Measurements from ENCODE around the gene SS18. TPM values are rescaled to one million over a fixed set of nuclear protein-coding genes. Genes with fewer than 3 reads are reported as not detected.

The SS18 gene
- total and polyA plus RNA-seq, 2 of the 13 experiments (the other 11 are each of a cell fraction or from before 2014, with no cell fraction given) = 49.2 to 82.7 TPM

GRCh38 chr18:26135548-26135947, 45.1 kb upstream of the SS18 start:
- Histone ChIP-seq H2AFZ (ENCODE audit: low read length) (no peak overlapping the region), H3K27me3 (ENCODE audit: control insufficient read depth in 1 of 2, insufficient read depth in 2 of 2, low read length in 2 of 2) (peaks cover 0 to 2% of the 10 kb centered on the region in 2 experiments; a peak in 1 of 5 replicates), H3K4me2 (ENCODE audit: low read depth, low read length) (no peak overlapping the region), H3K36me3 (replicated peaks in 1 of 2; ENCODE audit: control insufficient read depth in 1 of 2, insufficient read depth in 2 of 2, low read length in 2 of 2) (no peaks in the 10 kb centered on the region), H3K9me3 (ENCODE audit: low read length) (no peaks in the 10 kb centered on the region), H3K4me1 (ENCODE audit: insufficient read depth, low read length) (no peaks in the 10 kb centered on the region), H3K27ac (ENCODE audit: extremely low read length, insufficient read depth, low read length) (no peak overlapping the region), H3K79me2 (ENCODE audit: insufficient read depth, low read length) (no peaks in the 10 kb centered on the region), H3K4me3 (replicated peaks in 1 of 3; ENCODE audit: insufficient read depth in 1 of 3, low read depth in 2 of 3, low read length in 3 of 3) (no peak overlapping the region), H3K9ac (ENCODE audit: insufficient read depth, low read depth, low read length) (no peak overlapping the region), H4K20me1 (ENCODE audit: insufficient read depth, low read length) (no peaks in the 10 kb centered on the region)
- ATAC-seq (no peak), DNase-seq (ENCODE audit: low spot score) (no peak), FAIRE-seq (no peak)
- 97% methylated on average over 1 of the region's 1 CpG for WGBS (ENCODE audit: low lambda C conversion rate)
- TF ChIP-seq ZNF337 (CRISPR knock-in tag; IDR thresholded peaks at IDR 0.05; ENCODE audit: borderline replicate concordance, low read depth) (no peak), KLF9 (CRISPR knock-in tag; IDR thresholded peaks at IDR 0.05; ENCODE audit: low read depth) (no peak), ZNF768 (CRISPR knock-in tag; IDR thresholded peaks at IDR 0.05) (no peak), ZNF317 (CRISPR knock-in tag; IDR thresholded peaks at IDR 0.05) (no peak), NFKB2 (CRISPR knock-in tag; IDR thresholded peaks at IDR 0.05; ENCODE audit: borderline replicate concordance) (no peak), ZNF567 (CRISPR knock-in tag; IDR thresholded peaks at IDR 0.05; ENCODE audit: borderline replicate concordance) (no peak), SSRP1 (CRISPR knock-in tag; IDR thresholded peaks at IDR 0.05) (no peak), SETDB1 (CRISPR knock-in tag; IDR thresholded peaks at IDR 0.05; ENCODE audit: borderline replicate concordance) (no peak), GATAD2A (CRISPR knock-in tag; IDR thresholded peaks at IDR 0.05) (no peak), DMAP1 (CRISPR knock-in tag; IDR thresholded peaks at IDR 0.05) (no peak), ELF1 (CRISPR knock-in tag; IDR thresholded peaks at IDR 0.05) (no peak), U2AF2 (IDR thresholded peaks at IDR 0.05; ENCODE audit: low read depth, low read length) (no peak)
- TF ChIP-seq, protein P1, sequence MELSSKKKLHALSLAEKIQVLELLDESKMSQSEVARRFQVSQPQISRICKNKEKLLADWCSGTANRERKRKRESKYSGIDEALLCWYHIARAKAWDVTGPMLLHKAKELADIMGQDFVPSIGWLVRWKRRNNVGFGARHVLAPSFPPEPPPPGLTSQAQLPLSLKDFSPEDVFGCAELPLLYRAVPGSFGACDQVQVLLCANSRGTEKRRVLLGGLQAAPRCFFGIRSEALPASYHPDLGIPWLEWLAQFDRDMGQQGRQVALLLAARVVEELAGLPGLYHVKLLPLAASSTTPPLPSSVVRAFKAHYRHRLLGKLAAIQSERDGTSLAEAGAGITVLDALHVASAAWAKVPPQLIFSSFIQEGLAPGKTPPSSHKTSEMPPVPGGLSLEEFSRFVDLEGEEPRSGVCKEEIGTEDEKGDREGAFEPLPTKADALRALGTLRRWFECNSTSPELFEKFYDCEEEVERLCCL (CRISPR knock-in tag; IDR thresholded peaks at IDR 0.05; ENCODE audit: borderline replicate concordance) = no peak
- intact Hi-C loops (cut with micrococcal nuclease; ENCODE audit: unreplicated experiment) = no loop called here
- no TSS peak for BruUV-seq (replicated peaks)
- in situ Hi-C loops (cut with HindIII; ENCODE audit: extremely low pct_ligation_motif_present, low pct_unique_long_range_greater_than_20kb) = no loop called here
- CTCF ChIA-PET (ENCODE audit: low intra/inter-chr PET ratio, low total read pairs) = no interaction called here
- POLR2A ChIA-PET = no interaction called here

All from HepG2 (cell line).